ENCODE data around the gene SLC18B1.

Gene SLC18B1

GRCh38 chr6:132797951-132798868 lies at the start of gene SLC18B1:
SLC18B1 (minus strand) TSS chr6:132798637; CDS start chr6:132798456, 181 bp downstream.
- peak; percentile 39 for DNase-seq (ENCODE audit: low spot score)

- no peak for DNase-seq (ENCODE audit: low spot score)
Observed at GRCh38 chr6:132843316-132844035, 45.0 kb upstream of the SLC18B1 start.

GRCh38 chr6:132841966-132842365 lies 43.5 kb upstream of the SLC18B1 start:
- no peak for DNase-seq (ENCODE audit: low spot score)

- no peak for DNase-seq (ENCODE audit: low spot score)
Observed at GRCh38 chr6:132832891-132833290, 34.5 kb upstream of the SLC18B1 start.

- DNase-seq (ENCODE audit: low spot score): no peak
Observed at GRCh38 chr6:132830334-132830751, 31.9 kb upstream of the SLC18B1 start.

GRCh38 chr6:132820629-132821381 lies 22.4 kb upstream of the SLC18B1 start:
- DNase-seq (ENCODE audit: low spot score): no peak

GRCh38 chr6:132819405-132820161 lies 21.1 kb upstream of the SLC18B1 start:
- DNase-seq (ENCODE audit: low spot score): no peak

GRCh38 chr6:132818404-132819359 lies 20.2 kb upstream of the SLC18B1 start:
- no peak for DNase-seq (ENCODE audit: low spot score)

GRCh38 chr6:132817554-132818403 lies 19.3 kb upstream of the SLC18B1 start:
- DNase-seq (ENCODE audit: low spot score): no peak

GRCh38 chr6:132816660-132817059 lies 18.2 kb upstream of the SLC18B1 start:
- DNase-seq (ENCODE audit: low spot score): no peak

GRCh38 chr6:132814716-132815570 lies 16.5 kb upstream of the SLC18B1 start:
- DNase-seq (ENCODE audit: low spot score): no peak

- peak; percentile 43 for DNase-seq (ENCODE audit: low spot score)
Observed at GRCh38 chr6:132813173-132813856, 14.9 kb upstream of the SLC18B1 start.

- DNase-seq (ENCODE audit: low spot score): no peak
Observed at GRCh38 chr6:132812756-132813172, 14.3 kb upstream of the SLC18B1 start.

- DNase-seq (ENCODE audit: low spot score): no peak
Observed at GRCh38 chr6:132812255-132812732, 13.9 kb upstream of the SLC18B1 start.

- DNase-seq (ENCODE audit: low spot score): no peak
Observed at GRCh38 chr6:132811276-132811675, 12.8 kb upstream of the SLC18B1 start.

- DNase-seq (ENCODE audit: low spot score): no peak
Observed at GRCh38 chr6:132805548-132805947, 7.1 kb upstream of the SLC18B1 start.

- no peak for DNase-seq (ENCODE audit: low spot score)
Observed at GRCh38 chr6:132804251-132804650, 5.8 kb upstream of the SLC18B1 start.

GRCh38 chr6:132800656-132801055 lies 2.2 kb upstream of the SLC18B1 start:
- no peak for DNase-seq (ENCODE audit: low spot score)
